GM13977 (cell line): ENCODE results near the gene ZNF385A.
"Not testable (repeated sequence)": the region's sequence is repeated elsewhere in the genome, so short reads cannot be mapped to it uniquely, and the experiment has no call there.

Experiments used
- DNase-seq: peaks from one replicate; pipeline ENCODE4 v3.0.0; 2012; ENCODE audit warnings: low spot score
- in situ Hi-C: fragments of 300-500 bp; cut with MboI; formaldehyde crosslinking; loops from one replicate; pipeline ENCODE4 v1.12.0; 2022; ENCODE audit warnings: low sequenced_read_pairs, low pct_unique_long_range_greater_than_20kb, mixed read lengths, inconsistent platforms; ENCODE audit not compliant: unreplicated experiment
- TF ChIP-seq, protein P1 (sequence below): IDR thresholded peaks from 2 replicates; pipeline ENCODE4 v1.5.1; 2012; ENCODE audit warnings: mild to moderate bottlenecking, control low read depth; ENCODE audit not compliant: insufficient read depth; ENCODE audit errors: extremely low read depth, missing control alignments

ZNF385A gene

DNA sequence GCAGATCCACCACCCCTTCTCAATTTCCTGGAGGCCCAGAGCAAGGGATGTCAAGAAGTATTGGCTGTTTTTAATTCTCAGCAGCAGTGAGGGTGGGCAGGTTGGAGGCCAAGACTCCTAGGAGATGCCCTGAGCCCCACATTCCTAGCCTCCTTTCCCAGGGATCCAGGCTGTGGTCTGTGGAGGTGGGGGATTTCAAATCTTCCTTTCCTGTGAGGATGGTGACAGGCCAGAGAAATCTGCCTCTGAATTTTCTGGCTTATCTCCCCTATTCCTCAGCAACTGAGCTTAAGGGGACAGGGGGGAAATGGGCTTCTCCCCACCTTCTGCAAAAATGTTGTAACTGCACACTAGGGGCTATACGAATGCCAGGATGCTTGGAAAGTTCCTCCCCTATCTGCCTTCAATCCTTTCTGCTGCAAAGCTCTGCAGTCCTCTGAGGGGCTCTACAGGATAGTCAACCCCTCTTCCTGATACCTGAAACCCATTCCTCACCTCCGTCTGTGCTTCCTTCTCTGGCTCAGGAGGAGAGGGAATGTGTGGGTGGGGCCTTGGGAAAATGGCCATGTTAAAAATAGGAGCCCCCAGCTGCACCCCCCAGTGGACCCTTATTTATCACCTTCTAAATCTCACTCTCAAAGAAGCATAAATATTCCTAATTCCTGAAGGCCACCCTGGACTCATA is 26.9 kb downstream of the ZNF385A start:
- in situ Hi-C loops, result loop anchor here (25.0 kb wide), 1 partner anchor 345 kb away; the partner anchor contains the start of genes HOXC8 and HOXC9
- TF ChIP-seq, protein P1, sequence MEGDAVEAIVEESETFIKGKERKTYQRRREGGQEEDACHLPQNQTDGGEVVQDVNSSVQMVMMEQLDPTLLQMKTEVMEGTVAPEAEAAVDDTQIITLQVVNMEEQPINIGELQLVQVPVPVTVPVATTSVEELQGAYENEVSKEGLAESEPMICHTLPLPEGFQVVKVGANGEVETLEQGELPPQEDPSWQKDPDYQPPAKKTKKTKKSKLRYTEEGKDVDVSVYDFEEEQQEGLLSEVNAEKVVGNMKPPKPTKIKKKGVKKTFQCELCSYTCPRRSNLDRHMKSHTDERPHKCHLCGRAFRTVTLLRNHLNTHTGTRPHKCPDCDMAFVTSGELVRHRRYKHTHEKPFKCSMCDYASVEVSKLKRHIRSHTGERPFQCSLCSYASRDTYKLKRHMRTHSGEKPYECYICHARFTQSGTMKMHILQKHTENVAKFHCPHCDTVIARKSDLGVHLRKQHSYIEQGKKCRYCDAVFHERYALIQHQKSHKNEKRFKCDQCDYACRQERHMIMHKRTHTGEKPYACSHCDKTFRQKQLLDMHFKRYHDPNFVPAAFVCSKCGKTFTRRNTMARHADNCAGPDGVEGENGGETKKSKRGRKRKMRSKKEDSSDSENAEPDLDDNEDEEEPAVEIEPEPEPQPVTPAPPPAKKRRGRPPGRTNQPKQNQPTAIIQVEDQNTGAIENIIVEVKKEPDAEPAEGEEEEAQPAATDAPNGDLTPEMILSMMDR, result no peak

DNA sequence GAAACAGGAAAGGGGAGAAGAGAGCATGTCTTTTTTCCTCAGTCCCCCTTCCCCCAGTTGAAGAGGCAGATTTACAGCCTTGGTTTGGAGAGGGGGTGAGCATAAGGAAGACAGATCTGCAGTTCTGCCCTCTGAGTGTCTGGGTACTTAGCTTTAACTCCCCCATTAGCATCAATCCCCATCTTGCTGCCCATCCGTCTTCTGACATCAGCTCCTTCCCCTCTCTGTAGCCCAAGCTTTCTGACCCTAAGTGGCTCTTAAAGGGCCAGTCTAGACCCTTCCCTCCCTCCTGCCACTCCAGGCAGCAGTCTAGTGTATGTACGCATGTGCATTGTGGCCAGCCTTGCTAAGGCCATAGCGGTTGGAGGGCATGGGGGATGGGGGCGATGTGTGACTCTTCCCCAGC is 27.6 kb downstream of the ZNF385A start:
- TF ChIP-seq, protein P1, result no peak
- in situ Hi-C loops, result loop anchor here (25.0 kb wide), 1 partner anchor 345 kb away; the partner anchor contains the start of genes HOXC8 and HOXC9
- DNase-seq, result no peak

More for the DNA sequence above, 26.9 kb downstream of the ZNF385A start:
- no peak for DNase-seq

DNA sequence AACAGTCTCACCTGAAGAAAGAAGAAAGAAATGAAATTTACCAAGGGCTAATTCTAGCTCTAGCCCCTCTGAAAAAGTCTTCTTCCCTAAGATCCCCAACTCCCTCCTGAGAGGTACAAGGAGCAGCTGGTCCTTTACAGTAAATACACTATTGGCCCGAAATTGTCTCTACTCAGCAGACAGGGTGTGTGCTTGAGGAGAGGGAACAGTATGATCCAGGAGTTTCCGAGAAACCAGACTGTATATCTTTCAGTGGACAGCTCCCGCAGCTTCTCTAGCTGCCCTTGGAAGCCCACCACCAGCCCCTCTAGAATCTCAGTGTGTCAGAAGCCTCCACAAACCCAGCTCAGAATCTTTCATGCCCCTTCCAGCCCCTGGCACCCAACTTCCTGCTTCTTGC is 28.3 kb downstream of the ZNF385A start:
- TF ChIP-seq, protein P1, result no peak
- DNase-seq, result no peak
- in situ Hi-C loops, result loop anchor here (25.0 kb wide), 1 partner anchor 344 kb away; the partner anchor contains the start of genes HOXC8 and HOXC9

DNA sequence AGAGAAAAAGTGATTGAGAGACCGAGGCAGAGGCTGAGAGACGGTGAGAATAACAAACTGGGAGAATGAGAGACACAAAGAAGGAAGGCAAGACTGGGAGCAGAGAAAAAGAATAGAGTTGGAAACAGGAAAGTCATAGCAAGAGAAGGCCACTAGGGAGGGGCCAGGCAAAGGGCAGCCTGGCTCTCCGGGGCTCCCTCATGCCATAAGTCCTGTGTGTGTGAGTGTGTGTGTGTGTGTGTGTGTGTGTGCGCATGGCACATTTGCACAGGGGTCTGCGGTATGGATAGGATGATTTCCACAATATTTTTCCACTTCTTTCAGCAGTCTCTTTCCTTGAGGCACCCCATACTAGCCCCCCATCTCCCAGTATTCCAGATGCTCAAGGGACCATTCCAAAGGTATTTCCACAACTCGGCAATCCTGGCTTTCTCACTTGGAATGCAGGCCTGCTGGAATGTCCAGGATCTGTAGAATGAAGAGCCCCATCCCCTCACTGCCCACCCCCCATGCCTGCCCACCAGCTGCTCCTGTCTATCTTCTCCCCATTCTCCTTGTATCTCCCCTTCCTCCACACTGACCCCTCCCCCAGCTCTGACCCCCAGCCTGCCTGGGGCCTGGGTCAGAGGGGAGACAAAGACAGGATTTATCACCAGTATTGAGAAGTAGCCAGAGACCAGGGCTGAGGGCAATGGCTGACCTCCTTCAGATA is 29.3 kb downstream of the ZNF385A start:
- TF ChIP-seq, protein P1, result no peak
- DNase-seq, result no peak
- in situ Hi-C loops, result loop anchor here (25.0 kb wide), 1 partner anchor 343 kb away; the partner anchor contains the start of genes HOXC8 and HOXC9

DNA sequence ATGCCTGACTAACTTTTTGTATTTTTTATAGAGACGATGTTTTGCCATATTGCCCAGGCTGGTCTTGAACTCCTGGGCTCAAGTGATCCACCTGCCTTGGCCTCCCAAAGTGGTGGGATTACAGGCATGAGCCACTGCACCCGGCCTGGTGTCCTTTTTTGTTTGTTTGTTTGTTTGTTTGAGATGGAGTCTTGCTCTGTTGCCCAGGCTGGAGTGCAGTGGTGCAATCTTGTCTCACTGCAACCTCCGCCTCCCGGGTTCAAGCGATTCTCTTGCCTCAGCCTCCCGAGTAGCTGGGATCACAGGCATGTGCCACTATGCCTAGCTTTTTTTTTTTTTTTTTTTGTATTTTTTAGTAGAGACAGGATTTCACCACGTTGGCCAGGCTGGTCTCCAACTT is 30.3 kb downstream of the ZNF385A start:
- in situ Hi-C loops, result loop anchor here (25.0 kb wide), 1 partner anchor 342 kb away; the partner anchor contains the start of genes HOXC8 and HOXC9
- not testable (repeated sequence) for DNase-seq

DNA sequence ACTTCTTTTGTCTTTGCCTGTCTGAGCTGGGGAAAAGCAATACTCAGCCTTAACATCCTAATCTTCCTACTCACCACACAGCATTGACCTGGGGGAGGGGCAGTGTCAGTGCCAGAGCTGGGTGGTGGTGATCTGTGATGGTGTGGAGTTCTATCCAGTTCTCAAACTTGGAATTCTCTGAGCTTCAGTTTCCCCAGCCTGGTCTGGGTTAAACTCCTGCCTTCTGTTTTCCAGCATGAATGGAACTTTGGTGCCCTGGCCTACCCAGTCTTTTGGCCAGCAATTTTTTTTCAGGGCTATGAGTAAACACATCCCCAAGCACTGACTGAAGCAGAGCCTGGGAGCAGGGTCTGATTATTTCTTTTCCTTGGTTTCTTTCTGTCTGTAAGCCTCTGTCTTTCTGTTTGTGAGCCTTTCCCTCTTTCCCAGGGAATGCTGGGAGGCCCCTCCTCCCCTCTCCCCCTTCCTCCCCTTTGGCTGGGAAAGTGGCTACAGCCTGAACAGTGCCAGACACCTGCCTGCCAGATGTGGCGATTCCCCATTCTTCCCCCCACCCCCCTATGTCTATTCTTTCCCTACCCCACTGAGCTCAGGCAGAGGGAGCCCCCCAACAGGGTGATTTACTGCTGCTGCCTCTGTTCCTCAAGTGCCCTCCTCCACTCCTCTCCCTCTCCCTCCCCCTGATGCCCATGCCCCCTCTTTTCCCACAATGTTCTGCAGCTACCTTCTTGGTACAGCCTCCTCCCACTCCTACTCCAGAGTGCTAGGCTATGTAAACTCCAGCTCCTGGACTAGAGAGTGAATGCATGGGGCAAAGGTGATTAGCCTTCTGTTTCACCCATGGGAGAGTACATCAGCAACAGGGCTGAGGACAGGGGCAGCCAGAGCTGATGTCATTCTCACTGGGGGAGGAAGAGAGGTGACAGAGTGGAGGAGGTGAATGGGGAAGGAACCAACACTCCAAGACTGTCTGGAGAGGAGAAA is 31.4 kb downstream of the ZNF385A start:
- no peak for DNase-seq
- in situ Hi-C loops, result loop anchor here (25.0 kb wide), 1 partner anchor 341 kb away; the partner anchor contains the start of genes HOXC8 and HOXC9
- TF ChIP-seq, protein P1, result no peak
